Right atrium auricular region (tissue), 2 donors: ENCODE measurements around the gene IFIT5. TPM values are rescaled to one million over a fixed set of nuclear protein-coding genes. Genes with fewer than 3 reads are reported as not detected.
"Not testable (repeated sequence)": the region's sequence is repeated elsewhere in the genome, so short reads cannot be mapped to it uniquely, and the experiment has no call there.

Experiments used
- DNase-seq: peaks from one replicate; pipeline ENCODE4 v3.0.0-alpha.2; 2019; ENCODE audit warnings: low spot score
- H3K27ac ChIP-seq, 2 donors: fragments of 200-600 bp; sonication (generic); 1 replicate in 1 of 2; 2 replicates in 1 of 2; pipeline ENCODE4 v1.5.1; 2016 to 2019
- H3K27me3 ChIP-seq, 2 donors: fragments of 200-600 bp; sonication (generic); one replicate each; pipeline versions ENCODE4 v1.5.1 to v1.6.0; 2017 to 2019
- H3K36me3 ChIP-seq: fragments of 200-600 bp; sonication (generic); one replicate; pipeline ENCODE4 v1.5.1; 2016
- H3K4me1 ChIP-seq, 2 donors: fragments of 200-600 bp; sonication (generic); one replicate each; pipeline versions ENCODE4 v1.5.1 to v1.6.0; 2017 to 2019
- H3K4me3 ChIP-seq, 2 donors: fragments of 200-600 bp; sonication (generic); 1 replicate in 1 of 2; 2 replicates in 1 of 2; pipeline ENCODE4 v1.5.1; 2017 to 2019; ENCODE audit warnings: mild to moderate bottlenecking in 1 of 2, moderate library complexity in 1 of 2
- H3K9me3 ChIP-seq, 2 donors: fragments of 200-600 bp; sonication (generic); one replicate each; pipeline ENCODE4 v1.5.1; 2019
- CTCF ChIP-seq, 2 donors: fragments of 200-600 bp; sonication (generic); IDR thresholded peaks; one replicate each; pipeline ENCODE4 v1.5.1; 2019; ENCODE audit warnings: antibody characterized with exemption in 2 of 2
- total RNA-seq, 2 donors: library from RNA; depleted of rRNA; stranded (reverse); fragments of >200 nt; gene quantifications; one replicate each; pipeline ENCODE4 v1.1.0, GENCODE V29; 2016

Gene IFIT5
- total RNA-seq, 2 donors from 2014 or later: 6.9 to 11.1 TPM

GRCh38 chr10:89440226-89441009, 26.1 kb downstream of the IFIT5 start:
- no peaks in the 10 kb centered on the region for H3K9me3 ChIP-seq
- peaks cover 5% of the 10 kb centered on the region for H3K36me3 ChIP-seq
- TF ChIP-seq CTCF (IDR thresholded peaks at IDR 0.05): no peak
- no peak overlapping the region for H3K27ac ChIP-seq
- H3K4me3 ChIP-seq: no peak overlapping the region
- no peaks in the 10 kb centered on the region for H3K27me3 ChIP-seq
- H3K4me1 ChIP-seq: peaks cover 0 to 7% of the 10 kb centered on the region in 2 donors
- no peak for DNase-seq

GRCh38 chr10:89442289-89442688, 27.9 kb downstream of the IFIT5 start:
- Histone ChIP-seq H3K4me1 (peaks cover 0 to 7% of the 10 kb centered on the region in 2 donors), H3K4me3 (no peak overlapping the region), H3K36me3 (peaks cover 5% of the 10 kb centered on the region), H3K9me3 (no peaks in the 10 kb centered on the region), H3K27me3 (no peaks in the 10 kb centered on the region), H3K27ac (no peak overlapping the region)
- no peak for DNase-seq
- no peak for TF ChIP-seq CTCF (IDR thresholded peaks at IDR 0.05)

DNA sequence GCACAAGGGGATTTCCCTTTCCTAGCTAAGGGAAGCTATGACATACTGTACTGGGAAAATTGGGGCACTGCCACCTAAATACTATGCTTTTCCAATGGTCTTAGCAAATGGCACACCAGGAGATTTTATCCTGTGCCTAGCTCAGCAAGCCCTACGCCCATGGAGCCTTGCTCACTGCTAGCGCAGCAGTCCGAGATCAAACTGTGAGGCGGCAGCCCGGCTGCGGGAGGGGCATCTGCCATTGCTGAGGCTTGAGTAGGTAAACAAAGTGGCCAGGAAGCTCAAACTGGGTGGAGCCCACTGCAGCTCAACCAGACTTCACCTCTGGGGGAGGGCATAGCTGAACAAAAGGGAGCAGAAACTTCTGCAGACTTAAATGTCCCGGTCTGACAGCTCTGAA, 30.5 kb downstream of the IFIT5 start:
- not testable (repeated sequence) for DNase-seq, H3K9me3 ChIP-seq, H3K27ac ChIP-seq, H3K36me3 ChIP-seq, H3K4me3 ChIP-seq, H3K27me3 ChIP-seq, H3K4me1 ChIP-seq

GRCh38 chr10:89450901-89451300, 36.5 kb downstream of the IFIT5 start:
- Histone ChIP-seq H3K36me3 (no peaks in the 10 kb centered on the region), H3K27me3 (no peaks in the 10 kb centered on the region), H3K4me3 (no peak overlapping the region), H3K27ac (no peak overlapping the region), H3K4me1 (no peaks in the 10 kb centered on the region), H3K9me3 (no peaks in the 10 kb centered on the region)
- TF ChIP-seq CTCF (IDR thresholded peaks at IDR 0.05): no peak
- DNase-seq: no peak

DNA sequence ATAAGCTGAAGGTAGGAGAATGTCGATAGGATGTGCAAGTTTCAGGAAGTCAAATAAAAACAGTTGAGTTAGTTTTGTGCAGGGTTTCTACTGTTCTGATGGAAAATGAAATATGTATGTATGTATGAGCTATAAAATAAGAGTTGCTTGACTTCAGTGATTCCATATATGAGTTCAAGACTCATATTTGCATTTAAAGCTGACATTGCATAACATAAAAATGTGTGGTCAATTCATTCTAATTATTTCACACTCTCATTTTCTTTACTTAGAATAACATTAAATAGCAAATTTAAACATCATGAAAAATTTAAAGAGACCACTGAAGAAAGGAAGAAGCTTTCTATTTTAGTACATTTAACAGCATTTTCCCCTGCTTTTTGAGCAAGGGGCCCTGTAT, 37.8 kb downstream of the IFIT5 start:
- Histone ChIP-seq H3K27me3 (no peaks in the 10 kb centered on the region), H3K4me1 (no peaks in the 10 kb centered on the region), H3K27ac (no peak overlapping the region), H3K9me3 (no peaks in the 10 kb centered on the region), H3K36me3 (no peaks in the 10 kb centered on the region), H3K4me3 (no peak overlapping the region)
- no peak for DNase-seq
- TF ChIP-seq CTCF (IDR thresholded peaks at IDR 0.05): no peak

- no peak for DNase-seq
- Histone ChIP-seq H3K4me3 (no peak overlapping the region), H3K4me1 (peaks cover 0 to 15% of the 10 kb centered on the region in 2 donors), H3K36me3 (no peaks in the 10 kb centered on the region), H3K27me3 (no peaks in the 10 kb centered on the region), H3K9me3 (no peaks in the 10 kb centered on the region), H3K27ac (no peak overlapping the region)
- TF ChIP-seq CTCF (IDR thresholded peaks at IDR 0.05): no peak
Observed at GRCh38 chr10:89454561-89455347, 40.4 kb downstream of the IFIT5 start.
